ENCODE measurements around the gene CCDC191.

CCDC191 gene

GRCh38 chr3:114068336-114068735 is 12.0 kb upstream of the CCDC191 start:
- no peak for DNase-seq (ENCODE audit: low spot score)
- TF ChIP-seq CTCF (IDR thresholded peaks at IDR 0.05; ENCODE audit: borderline replicate concordance, control extremely low read depth, extremely low read depth, insufficient read depth, missing control alignments) = no peak
- in situ Hi-C loops (cut with MboI; ENCODE audit: low sequenced_read_pairs, unreplicated experiment) = no loop called here

- TF ChIP-seq CTCF (IDR thresholded peaks at IDR 0.05; ENCODE audit: borderline replicate concordance, control extremely low read depth, extremely low read depth, insufficient read depth, missing control alignments) = no peak
- in situ Hi-C loops (cut with MboI; ENCODE audit: low sequenced_read_pairs, unreplicated experiment) = no loop called here
- no peak for DNase-seq (ENCODE audit: low spot score)
These were observed 11.5 kb upstream of the CCDC191 start for GRCh38 chr3:114067804-114068203.

- in situ Hi-C loops (cut with MboI; ENCODE audit: low sequenced_read_pairs, unreplicated experiment) = no loop called here
- no peak for TF ChIP-seq CTCF (IDR thresholded peaks at IDR 0.05; ENCODE audit: borderline replicate concordance, control extremely low read depth, extremely low read depth, insufficient read depth, missing control alignments)
- DNase-seq (ENCODE audit: low spot score) = no peak
These were observed 4.8 kb upstream of the CCDC191 start for GRCh38 chr3:114060906-114061655.

GRCh38 chr3:114058646-114059045 is 2.3 kb upstream of the CCDC191 start:
- in situ Hi-C loops (cut with MboI; ENCODE audit: low sequenced_read_pairs, unreplicated experiment) = no loop called here
- DNase-seq (ENCODE audit: low spot score) = no peak
- no peak for TF ChIP-seq CTCF (IDR thresholded peaks at IDR 0.05; ENCODE audit: borderline replicate concordance, control extremely low read depth, extremely low read depth, insufficient read depth, missing control alignments)

GRCh38 chr3:114057011-114057347 is 653 bp upstream of the CCDC191 start:
- in situ Hi-C loops (cut with MboI; ENCODE audit: low sequenced_read_pairs, unreplicated experiment) = no loop called here

GRCh38 chr3:114052216-114052615 is 4.1 kb downstream of the CCDC191 start:
- no peak for TF ChIP-seq CTCF (IDR thresholded peaks at IDR 0.05; ENCODE audit: borderline replicate concordance, control extremely low read depth, extremely low read depth, insufficient read depth, missing control alignments)
- in situ Hi-C loops (cut with MboI; ENCODE audit: low sequenced_read_pairs, unreplicated experiment) = no loop called here
- no peak for DNase-seq (ENCODE audit: low spot score)

More at GRCh38 chr3:114057011-114057347, 653 bp upstream of the CCDC191 start:
- DNase-seq (ENCODE audit: low spot score) = no peak
- no peak for TF ChIP-seq CTCF (IDR thresholded peaks at IDR 0.05; ENCODE audit: borderline replicate concordance, control extremely low read depth, extremely low read depth, insufficient read depth, missing control alignments)
